ENCODE data around the gene BAZ2B. TPM values are rescaled to one million over a fixed set of nuclear protein-coding genes. Genes with fewer than 3 reads are reported as not detected.

The BAZ2B gene
- total and polyA plus RNA-seq, 2 of the 13 experiments (the other 11 are each of a cell fraction or from before 2014, with no cell fraction given): 14.0 to 15.1 TPM

GRCh38 chr2:159381574-159381973, 234.8 kb downstream of the BAZ2B start (continued):
- TF ChIP-seq ZFYVE20 (CRISPR knock-in tag; IDR thresholded peaks at IDR 0.05; ENCODE audit: borderline replicate concordance, low read depth) (no peak), MEIS1 (CRISPR knock-in tag; IDR thresholded peaks at IDR 0.05; ENCODE audit: borderline replicate concordance) (no peak), ZBTB46 (CRISPR knock-in tag; IDR thresholded peaks at IDR 0.05; ENCODE audit: borderline replicate concordance) (no peak), TAF15 (IDR thresholded peaks at IDR 0.05; ENCODE audit: low read depth, low read length, poor library complexity, severe bottlenecking) (no peak), SNAI1 (CRISPR knock-in tag; IDR thresholded peaks at IDR 0.05; ENCODE audit: borderline replicate concordance) (no peak), ZNF687 (CRISPR knock-in tag; IDR thresholded peaks at IDR 0.05) (no peak), ZNF530 (CRISPR knock-in tag; IDR thresholded peaks at IDR 0.05; ENCODE audit: low read depth) (no peak), MED8 (CRISPR knock-in tag; IDR thresholded peaks at IDR 0.05; ENCODE audit: insufficient replicate concordance) (no peak), NR2C2 (CRISPR knock-in tag; IDR thresholded peaks at IDR 0.05; ENCODE audit: borderline replicate concordance) (no peak)
